Testis (tissue), 3 donors: ENCODE measurements around the gene MTA3. TPM values are rescaled to one million over a fixed set of nuclear protein-coding genes. Genes with fewer than 3 reads are reported as not detected.
A peak's percentile ranks its signal among the peaks of the same experiment; 100 is the strongest.

Experiments
- DNase-seq: peaks from one replicate; pipeline ENCODE4 v3.0.0-alpha.2; 2019
- H3K27ac ChIP-seq, 2 donors: fragments of 200-600 bp; sonication (generic); one replicate each; pipeline ENCODE4 v1.5.1; 2019
- H3K27me3 ChIP-seq: fragments of 200-600 bp; sonication (generic); one replicate; pipeline ENCODE4 v1.5.1; 2019
- H3K36me3 ChIP-seq: fragments of 200-600 bp; sonication (generic); one replicate; pipeline ENCODE4 v1.5.1; 2017; ENCODE audit warnings: low read depth; ENCODE audit errors: missing control alignments
- H3K4me1 ChIP-seq: fragments of 200-600 bp; sonication (generic); one replicate; pipeline ENCODE4 v1.5.1; 2019
- H3K4me3 ChIP-seq, 2 donors: fragments of 200-600 bp; sonication (generic); one replicate each; pipeline ENCODE4 v1.5.1; 2017 to 2019
- H3K9me3 ChIP-seq: fragments of 200-600 bp; sonication (generic); one replicate; pipeline ENCODE4 v1.5.1; 2017
- CTCF ChIP-seq, 3 experiments: fragments of 450-650 bp in 2 of 3; fragments of 200-600 bp in 1 of 3; sonication (generic) in 1 of 3; IDR thresholded peaks; one replicate each; pipeline ENCODE4 v1.5.1; 2016 to 2019; ENCODE audit warnings: antibody characterized with exemption in 3 of 3, mild to moderate bottlenecking in 2 of 3, moderate library complexity in 1 of 3
- POLR2A ChIP-seq: fragments of 450-650 bp; IDR thresholded peaks from one replicate; pipeline ENCODE4 v1.6.1; 2017; ENCODE audit warnings: antibody characterized with exemption, mild to moderate bottlenecking, moderate library complexity
- WGBS, 2 donors: methylation state at CpG; one replicate each; pipeline ENCODE4 v1.1.5; 2018; 5-methylcytosine and 5-hydroxymethylcytosine counted together
- intact Hi-C: fragments of 100-400 bp; cut with DNase I; formaldehyde crosslinking; loops from one replicate; pipeline ENCODE4 v1.15.1; 2023; ENCODE audit warnings: low total_unique reads
- polyA plus RNA-seq: library from polyadenylated mRNA; stranded (reverse); fragments of 350-450 nt; fragmentation: Illumina TruSeq; extraction: RNeasy Lipid Tissue Mini Kit (QIAGEN cat#74804); gene quantifications from one replicate; pipeline ENCODE4 v1.2.3, GENCODE V29; 2014; ENCODE audit warnings: low read depth, low replicate concordance; ENCODE audit not compliant: insufficient read depth
- total RNA-seq, 2 donors: library from RNA; depleted of rRNA; stranded (reverse); fragments of >200 nt; gene quantifications; one replicate each; pipeline ENCODE4 v1.2.3, GENCODE V29; 2016

The MTA3 gene
- total and polyA plus RNA-seq, 3 donors from 2014 or later, result 58.5 to 84.6 (median 77.0) TPM

- no peaks in the 10 kb centered on the region for H3K36me3 ChIP-seq
- H3K9me3 ChIP-seq, result no peaks in the 10 kb centered on the region
- H3K27ac ChIP-seq, result peak overlapping the region; percentile 94 to 97
- H3K4me3 ChIP-seq, result peak overlapping the region; percentile 79 to 88
- peak; percentile 56 for DNase-seq
- peaks cover 21% of the 10 kb centered on the region for H3K4me1 ChIP-seq
- TF ChIP-seq POLR2A (no peak), CTCF (IDR thresholded peaks at IDR 0.05) (no peak)
- no peaks in the 10 kb centered on the region for H3K27me3 ChIP-seq
- intact Hi-C loops, result no loop called here
- 0 to 2% methylated on average over 18 to 20 of the region's 20 CpGs for WGBS, 2 donors
These were observed 782 bp downstream of the MTA3 start for GRCh38 chr2:42569116-42569711.

GRCh38 chr2:42569883-42570282 is 1.5 kb downstream of the MTA3 start:
- no peak for DNase-seq
- Histone ChIP-seq H3K4me1 (peaks cover 21% of the 10 kb centered on the region), H3K36me3 (no peaks in the 10 kb centered on the region), H3K4me3 (peak overlapping the region; percentile 79 to 88), H3K9me3 (no peaks in the 10 kb centered on the region), H3K27me3 (no peaks in the 10 kb centered on the region), H3K27ac (peak overlapping the region; percentile 94 to 97)
- 22 to 31% methylated on average over 4 of the region's 4 CpGs for WGBS, 2 donors
- intact Hi-C loops, result no loop called here
- TF ChIP-seq CTCF (IDR thresholded peaks at IDR 0.05) (no peak), POLR2A (no peak)

GRCh38 chr2:42572297-42573081 is 4.1 kb downstream of the MTA3 start:
- H3K4me1 ChIP-seq, result peaks cover 17% of the 10 kb centered on the region
- TF ChIP-seq CTCF (IDR thresholded peaks at IDR 0.05), result no peak
- no peaks in the 10 kb centered on the region for H3K36me3 ChIP-seq
- H3K27ac ChIP-seq, result no peak overlapping the region
- no peaks in the 10 kb centered on the region for H3K9me3 ChIP-seq
- H3K27me3 ChIP-seq, result no peaks in the 10 kb centered on the region
- intact Hi-C loops, result no loop called here
- peak; percentile 25 for DNase-seq
- 77 to 84% methylated on average over 10 of the region's 10 CpGs for WGBS, 2 donors
- no peak overlapping the region for H3K4me3 ChIP-seq

- Histone ChIP-seq H3K4me1 (peaks cover 10% of the 10 kb centered on the region), H3K36me3 (no peaks in the 10 kb centered on the region)
These were observed 4.8 kb downstream of the MTA3 start for GRCh38 chr2:42573256-42573655.

More at GRCh38 chr2:42573256-42573655, 4.8 kb downstream of the MTA3 start:
- Histone ChIP-seq H3K27ac (no peak overlapping the region), H3K27me3 (no peaks in the 10 kb centered on the region), H3K9me3 (no peaks in the 10 kb centered on the region), H3K4me3 (no peak overlapping the region)
- intact Hi-C loops, result no loop called here
- no peak for DNase-seq
- 90 to 95% methylated on average over 2 of the region's 2 CpGs for WGBS, 2 donors
- TF ChIP-seq POLR2A (no peak), CTCF (IDR thresholded peaks at IDR 0.05) (no peak)
